ENCODE results near the gene KAZN.
"Not testable (repeated sequence)": the region's sequence is repeated elsewhere in the genome, so short reads cannot be mapped to it uniquely, and the experiment has no call there.

KAZN gene

DNA sequence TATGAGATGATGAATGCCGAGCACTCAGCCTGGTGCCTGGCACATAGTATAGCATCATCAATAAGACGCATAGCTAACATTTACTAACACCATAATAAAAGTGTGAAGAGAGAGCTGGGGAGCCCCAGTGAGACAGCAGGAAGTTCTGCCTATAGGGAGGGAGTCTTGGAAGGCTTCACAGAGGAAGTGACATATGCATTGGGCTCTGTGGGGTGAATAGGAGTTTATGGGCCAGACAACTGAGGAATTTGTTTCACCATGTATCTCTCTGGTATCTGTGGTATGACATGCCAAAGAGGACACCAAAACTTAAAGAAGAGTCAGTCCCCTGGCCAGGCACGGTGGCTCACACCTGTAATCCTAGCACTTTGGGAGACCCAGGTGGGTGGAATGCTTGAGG is 436.8 kb downstream of the KAZN start:
- DNase-seq (ENCODE audit: low read depth), result no peak

- no peak for DNase-seq (ENCODE audit: low read depth)
Observed at GRCh38 chr1:15036101-15036500, 437.6 kb downstream of the KAZN start.

GRCh38 chr1:15038232-15039016 is 439.9 kb downstream of the KAZN start:
- no peak for DNase-seq (ENCODE audit: low read depth)

GRCh38 chr1:15039017-15039648 is 440.6 kb downstream of the KAZN start:
- DNase-seq (ENCODE audit: low read depth), result no peak

DNA sequence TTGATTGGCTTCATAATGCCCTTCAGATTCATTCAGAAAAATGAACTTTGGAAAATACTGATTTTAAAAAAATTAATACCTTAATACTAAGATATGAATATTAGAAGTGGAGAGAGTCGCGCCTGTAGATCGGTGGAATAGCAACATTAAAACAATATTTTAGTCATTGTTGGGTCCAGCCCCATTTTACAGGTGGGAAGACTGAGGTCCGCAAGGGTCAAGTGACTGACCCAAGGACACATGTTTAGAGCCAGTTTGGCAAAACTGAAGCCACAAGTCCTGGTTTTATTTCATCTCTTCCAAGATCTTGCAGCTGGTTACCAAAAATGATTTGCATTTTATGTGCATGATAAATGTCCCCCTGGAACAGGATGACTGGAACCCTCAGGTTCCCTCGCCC is 441.4 kb downstream of the KAZN start:
- DNase-seq (ENCODE audit: low read depth), result no peak

DNA sequence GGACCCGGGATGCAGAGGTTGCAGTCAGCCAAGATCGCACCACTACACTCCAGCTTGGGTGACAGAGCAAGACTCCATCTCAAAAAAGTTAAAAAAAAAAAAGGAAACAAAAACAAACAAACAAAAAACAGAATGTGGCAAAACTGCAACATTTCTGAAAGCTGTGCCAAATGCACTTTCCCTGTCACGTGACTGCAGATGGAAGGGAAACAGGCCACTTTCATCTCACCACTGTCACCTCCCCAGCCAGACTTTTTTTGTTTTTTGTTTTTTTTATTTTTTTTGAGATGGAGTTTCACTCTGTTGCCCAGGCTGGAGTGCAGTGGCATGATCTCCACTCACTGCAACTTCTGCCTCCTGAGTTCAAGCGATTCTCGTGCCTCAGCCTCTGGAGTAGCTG is 442.2 kb downstream of the KAZN start:
- not testable (repeated sequence) for DNase-seq (ENCODE audit: low read depth)

- no peak for DNase-seq (ENCODE audit: low read depth)
Observed at GRCh38 chr1:15042866-15043265, 444.4 kb downstream of the KAZN start.

GRCh38 chr1:15043934-15044333 is 445.4 kb downstream of the KAZN start:
- DNase-seq (ENCODE audit: low read depth), result no peak

DNA sequence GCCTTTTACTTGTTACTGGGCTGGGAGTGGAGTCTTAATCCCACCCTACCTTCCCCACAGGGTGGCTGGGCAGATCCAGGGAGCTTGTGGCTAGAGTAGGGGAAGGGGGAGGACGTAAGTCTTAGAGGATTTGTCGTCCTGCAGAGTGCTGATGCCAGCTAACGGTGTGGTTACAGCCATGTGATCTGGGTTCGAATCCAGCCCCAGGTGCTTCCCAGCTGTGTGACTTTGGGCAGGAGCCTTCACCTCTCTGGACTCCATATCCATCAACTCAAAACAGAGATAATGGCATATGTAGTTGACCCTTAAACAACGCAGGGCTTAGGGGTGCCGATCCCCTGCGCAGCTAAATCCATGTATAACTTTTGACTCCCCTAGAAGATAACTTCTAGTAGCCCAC is 446.6 kb downstream of the KAZN start:
- DNase-seq (ENCODE audit: low read depth), result no peak

- peak; percentile 74 for DNase-seq (ENCODE audit: low read depth)
Observed at GRCh38 chr1:15046487-15047165, 448.1 kb downstream of the KAZN start.

DNA sequence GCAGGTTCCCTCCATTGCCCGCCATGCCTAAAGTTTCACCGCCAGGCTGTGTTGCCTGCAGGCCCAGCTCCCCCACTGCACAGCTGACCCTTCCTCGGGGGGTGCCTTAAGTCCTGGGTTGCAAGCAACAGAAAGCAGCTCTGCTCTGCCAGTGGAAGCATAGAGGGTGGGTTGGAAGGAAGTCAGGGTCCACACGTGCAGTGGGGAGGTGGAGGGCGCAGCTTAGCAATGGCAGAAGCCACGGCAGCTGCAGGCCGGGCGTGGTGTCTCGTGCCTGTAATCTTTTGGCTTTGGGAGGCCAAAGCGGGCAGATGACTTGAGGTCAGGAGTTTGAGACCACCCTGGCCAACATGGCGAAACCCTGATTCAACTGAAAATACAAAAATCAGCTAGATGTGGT is 448.8 kb downstream of the KAZN start:
- DNase-seq (ENCODE audit: low read depth), result no peak

GRCh38 chr1:15048437-15048980 is 450.0 kb downstream of the KAZN start:
- DNase-seq (ENCODE audit: low read depth), result no peak

DNA sequence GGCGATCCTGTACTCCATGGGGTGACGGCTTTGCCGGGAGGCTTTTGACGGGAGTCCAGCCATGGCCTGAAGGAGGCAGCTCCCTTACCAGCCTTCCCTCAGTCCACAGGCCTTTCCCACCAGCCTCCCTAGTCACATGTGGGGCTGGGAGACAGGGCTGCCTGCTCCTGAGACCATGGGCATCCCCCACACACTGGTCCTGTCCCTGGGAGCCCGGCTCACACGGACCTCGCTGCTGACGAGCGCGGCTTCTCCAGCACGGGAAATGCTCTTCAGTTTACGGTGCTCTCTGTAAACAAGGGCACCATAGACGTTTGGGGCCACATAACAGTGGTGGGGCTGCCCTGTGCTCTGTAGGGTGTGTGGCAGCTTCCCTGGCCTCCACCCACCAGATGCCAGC is 450.6 kb downstream of the KAZN start:
- no peak for DNase-seq (ENCODE audit: low read depth)

DNA sequence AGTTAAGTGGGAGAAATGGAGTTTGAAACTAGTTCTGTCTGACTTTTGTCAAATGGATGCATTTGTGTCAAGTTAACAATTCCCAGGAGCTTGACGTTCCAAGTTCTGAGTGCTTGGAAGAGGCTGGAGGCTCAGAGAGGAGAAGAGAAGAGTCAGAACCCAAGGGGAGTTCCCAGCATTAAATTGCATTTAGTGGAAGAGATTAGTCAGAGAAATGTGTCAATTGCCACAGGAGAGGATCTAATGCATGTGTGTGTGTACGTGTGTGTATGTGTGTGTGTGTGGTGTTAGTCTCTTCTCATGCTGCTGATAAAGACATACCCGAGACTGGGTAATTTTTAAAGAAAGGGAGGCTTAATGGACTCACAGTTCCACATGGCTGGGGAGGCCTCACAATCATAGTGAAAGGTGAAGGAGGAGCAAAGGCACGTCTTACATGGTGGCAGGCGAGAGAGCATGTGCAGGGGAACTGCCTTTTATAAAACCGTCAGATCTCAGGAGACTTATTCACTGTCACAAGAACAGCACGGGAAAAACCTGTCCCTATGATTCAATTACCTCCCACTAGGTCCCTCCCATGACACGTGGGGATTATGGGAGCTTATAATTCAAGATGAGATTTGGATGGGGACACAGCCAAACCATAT is 453.5 kb downstream of the KAZN start:
- peak; percentile 35 for DNase-seq (ENCODE audit: low read depth)

GRCh38 chr1:15053153-15053552 is 454.7 kb downstream of the KAZN start:
- no peak for DNase-seq (ENCODE audit: low read depth)

- no peak for DNase-seq (ENCODE audit: low read depth)
Observed at GRCh38 chr1:15055736-15056415, 457.4 kb downstream of the KAZN start.

DNA sequence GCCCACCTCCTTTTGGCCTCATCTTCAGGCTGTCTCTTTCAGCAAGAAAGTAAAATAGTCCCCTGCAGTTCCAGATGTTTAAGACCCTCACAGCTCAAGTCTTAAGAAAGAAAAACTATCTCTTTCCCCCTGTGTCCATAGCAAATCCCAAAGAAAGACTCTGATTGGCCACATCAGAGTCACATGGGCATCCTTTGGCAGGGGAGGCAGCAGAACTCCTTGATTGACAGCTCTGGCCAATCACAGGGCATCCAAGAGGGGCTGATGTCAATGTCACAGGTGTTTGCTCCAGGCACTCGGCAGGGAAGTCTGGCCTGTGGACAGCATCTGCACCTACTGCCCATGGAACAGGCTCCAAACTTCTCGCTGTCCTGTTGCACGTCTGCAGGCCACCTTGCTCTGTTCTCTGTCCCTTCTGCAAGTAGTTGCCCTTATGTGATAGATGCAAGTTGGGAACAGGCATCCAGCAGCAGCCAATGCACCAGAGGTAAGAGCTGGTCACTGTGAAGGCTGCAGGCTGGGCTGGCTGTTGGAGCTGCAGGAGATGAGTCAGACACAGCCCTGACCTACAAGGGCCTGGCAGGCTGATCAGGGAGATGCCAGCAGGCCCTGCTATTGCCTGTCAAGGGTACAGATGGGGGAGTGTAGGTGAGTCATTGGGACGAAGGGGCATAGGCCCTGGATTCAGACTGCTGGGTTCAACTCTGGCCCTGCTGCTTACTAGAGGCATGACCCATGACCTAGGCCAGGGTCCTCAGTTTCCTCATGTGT is 458.2 kb downstream of the KAZN start:
- DNase-seq (ENCODE audit: low read depth), result peak; percentile 41

DNA sequence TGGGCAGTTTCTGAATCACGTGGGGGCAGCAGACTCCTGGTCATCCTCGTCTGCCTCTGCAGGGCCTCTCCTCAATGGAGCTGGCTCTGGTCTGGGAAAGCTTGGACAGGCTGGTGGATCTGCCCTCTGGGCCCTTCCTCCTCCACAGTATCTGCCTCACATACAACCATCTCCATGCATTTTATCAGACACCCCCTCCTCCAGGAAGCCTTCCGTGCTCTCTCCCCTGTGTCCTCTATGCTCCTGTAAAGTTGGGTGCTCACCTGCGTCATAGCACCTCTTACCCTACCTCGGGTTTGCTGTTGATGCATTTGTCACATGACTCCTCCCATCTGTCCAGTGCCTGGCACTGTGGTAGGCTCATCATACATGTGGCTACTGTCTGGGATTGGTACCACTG is 459.3 kb downstream of the KAZN start:
- DNase-seq (ENCODE audit: low read depth), result no peak

DNA sequence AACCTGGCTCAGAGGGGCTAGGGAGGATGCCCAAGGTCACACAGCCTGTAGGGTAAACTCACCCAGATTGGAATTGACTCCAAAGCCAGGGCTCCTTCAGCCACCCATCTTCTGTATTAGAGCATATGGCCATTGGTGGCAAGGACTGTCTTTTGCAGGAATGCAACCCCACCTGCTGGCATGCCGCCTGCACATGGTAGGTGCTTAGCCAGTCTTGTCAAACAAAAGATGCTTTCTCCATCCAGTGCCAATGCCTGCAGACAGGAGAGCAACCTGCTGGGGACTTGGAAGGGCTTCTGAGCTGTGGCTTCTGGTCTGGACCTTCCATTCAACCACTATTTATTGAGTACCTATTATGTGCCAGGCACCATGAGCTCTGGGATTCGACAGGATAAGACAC is 459.8 kb downstream of the KAZN start:
- DNase-seq (ENCODE audit: low read depth), result no peak

DNA sequence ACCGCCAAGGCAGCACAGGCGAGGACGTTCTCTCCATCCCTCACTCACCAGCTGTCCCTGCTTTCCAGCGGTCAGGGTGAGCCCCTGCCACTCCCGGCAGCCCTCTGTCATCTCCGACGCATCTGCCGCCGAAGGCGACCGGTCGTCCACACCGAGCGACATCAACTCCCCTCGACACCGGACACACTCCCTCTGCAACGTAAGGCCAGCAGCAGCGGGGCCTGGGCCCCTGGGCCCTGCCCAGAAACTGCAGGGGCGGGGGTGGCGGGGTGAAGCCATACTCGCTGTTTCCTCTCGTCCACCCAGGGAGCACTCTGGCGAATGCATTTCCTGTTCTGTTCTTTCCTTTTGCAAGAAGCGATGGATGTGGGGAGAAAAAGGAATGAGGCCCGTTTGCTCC is 461.6 kb downstream of the KAZN start:
- DNase-seq (ENCODE audit: low read depth), result no peak

DNA sequence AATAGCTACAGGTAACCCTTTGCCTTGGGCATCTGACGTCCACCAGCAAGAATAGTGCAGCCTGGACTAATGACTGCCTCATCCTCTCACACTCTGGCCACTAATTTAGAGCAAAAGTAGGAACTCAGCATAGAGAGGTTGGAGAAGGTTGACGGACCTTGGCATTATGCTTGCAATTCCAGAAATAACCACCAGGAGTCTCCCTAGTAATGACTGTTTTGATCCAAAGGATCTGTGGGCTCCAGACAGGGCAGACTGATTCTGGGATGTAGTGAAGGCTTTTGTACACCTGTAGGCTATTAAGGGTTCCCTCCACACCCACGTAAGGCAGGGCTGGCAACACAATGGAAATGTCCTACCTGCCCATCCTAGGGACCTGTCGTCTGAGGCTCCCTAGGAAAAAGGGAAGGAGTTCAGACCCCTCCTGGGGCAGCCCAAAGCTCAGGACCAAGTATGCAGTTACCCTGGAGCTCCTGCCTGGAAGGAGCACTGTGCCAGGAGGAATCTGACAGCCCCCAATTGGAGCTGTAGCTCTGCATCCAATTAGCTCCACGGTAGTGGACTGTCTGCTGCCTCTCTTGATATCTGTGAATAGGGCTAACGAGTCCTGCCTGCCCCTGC is 464.1 kb downstream of the KAZN start:
- no peak for DNase-seq (ENCODE audit: low read depth)

Data from fibroblast of gingiva (primary cell).